HG02852 (cell line): ENCODE measurements around the gene TBL1X.

Source experiments
- ATAC-seq: cut with Tn5 transposase; IDR thresholded peaks from one replicate; pipeline ENCODE4 v1.9.1; 2021; ENCODE audit warnings: mild to moderate bottlenecking, moderate library complexity; ENCODE audit not compliant: unreplicated experiment

The TBL1X gene

GRCh38 chrX:9578083-9578779, 113.4 kb downstream of the TBL1X start:
- ATAC-seq = no peak

DNA sequence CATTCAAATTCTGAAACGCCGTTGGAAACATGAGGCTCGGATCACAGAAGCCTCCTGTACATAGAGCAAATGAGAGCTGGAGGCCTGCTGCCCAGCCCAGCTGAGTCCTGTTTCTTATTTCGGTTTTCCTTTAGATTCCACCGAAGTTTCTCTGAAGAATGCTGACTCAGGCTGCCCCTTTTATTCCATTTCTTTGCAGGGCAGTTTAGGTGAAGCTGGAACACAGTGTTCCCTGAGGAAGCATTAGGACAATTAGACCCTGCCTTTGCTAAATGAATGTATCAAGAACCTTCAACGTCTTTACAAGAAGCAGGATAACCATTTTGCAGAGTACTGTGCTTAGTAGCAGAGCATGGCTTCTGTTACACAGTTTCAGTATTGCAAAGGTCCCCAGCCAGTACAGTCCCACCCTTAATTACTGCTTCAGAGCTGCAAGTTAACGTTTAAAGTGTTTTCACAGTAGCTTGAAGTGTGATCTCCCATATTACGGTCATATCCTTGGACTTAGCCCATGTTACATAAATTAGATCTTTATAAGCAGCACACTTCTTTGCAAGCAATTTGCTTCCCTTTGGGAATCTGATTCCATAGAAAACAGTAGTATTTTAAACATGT, 117.0 kb downstream of the TBL1X start:
- no peak for ATAC-seq

- ATAC-seq = no peak
These were observed 118.1 kb downstream of the TBL1X start for GRCh38 chrX:9582956-9583355.

GRCh38 chrX:9586992-9587392, 122.1 kb downstream of the TBL1X start:
- no peak for ATAC-seq

- no peak for ATAC-seq
These were observed 122.8 kb downstream of the TBL1X start for GRCh38 chrX:9587642-9588041.

DNA sequence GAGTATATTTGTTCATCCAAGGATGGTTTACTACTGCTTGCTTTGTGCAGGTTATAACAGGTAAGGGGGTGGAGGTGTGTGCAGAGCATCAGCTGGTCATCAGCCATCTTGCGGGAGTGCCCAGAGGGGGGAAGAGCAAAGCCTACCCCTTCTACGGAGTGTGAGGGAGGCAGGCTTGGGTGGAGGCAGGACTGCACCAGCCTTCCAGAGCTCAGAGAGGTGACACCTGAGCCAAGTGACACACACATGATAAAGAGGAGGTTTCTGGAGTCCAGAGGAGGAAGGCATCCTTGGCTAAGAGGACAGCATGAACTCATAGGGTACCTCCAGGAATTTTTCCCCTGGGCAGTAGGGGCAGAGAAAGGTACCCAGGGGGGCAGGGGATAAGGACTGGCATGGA, 126.6 kb downstream of the TBL1X start:
- ATAC-seq = no peak

DNA sequence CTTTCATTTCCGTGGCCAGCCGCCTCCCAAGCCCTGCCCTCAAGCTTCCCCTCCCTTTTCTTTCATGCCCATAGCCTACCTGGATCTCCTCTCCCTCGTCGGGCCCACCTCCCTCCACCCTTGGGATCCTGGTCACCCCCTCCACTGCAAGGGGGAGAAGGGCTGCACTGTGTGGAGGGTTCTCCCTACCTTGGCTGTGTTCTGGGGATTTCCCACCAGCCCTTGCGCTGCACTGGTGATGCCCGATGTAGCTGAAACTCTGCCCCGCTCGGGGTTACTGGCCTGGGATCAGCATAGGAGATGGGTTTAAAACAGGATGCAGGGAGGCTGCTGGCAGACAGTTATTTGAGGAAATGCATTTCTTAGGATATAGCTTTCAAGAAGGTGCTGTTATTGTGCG, 128.9 kb downstream of the TBL1X start:
- ATAC-seq = no peak

DNA sequence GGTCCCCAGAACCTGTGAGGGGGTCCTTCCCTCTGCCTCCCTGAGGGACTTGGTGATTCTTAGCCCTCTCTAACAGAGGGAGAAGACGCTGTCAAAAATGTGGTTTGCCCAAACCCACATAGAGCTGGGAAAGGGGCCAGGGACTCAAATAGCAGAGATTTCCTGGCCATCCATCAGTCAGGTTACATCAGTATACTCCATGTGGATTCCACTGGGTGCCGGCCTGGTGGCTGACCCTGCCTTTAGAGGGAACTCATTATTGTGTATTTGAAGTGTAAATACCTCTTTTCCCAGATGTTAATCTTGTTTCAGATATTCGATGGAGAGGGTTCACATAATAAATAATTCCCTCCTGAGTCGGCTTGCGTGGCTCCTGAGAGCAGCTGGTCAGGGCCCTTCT, 130.3 kb downstream of the TBL1X start:
- ATAC-seq = no peak

- ATAC-seq = no peak
These were observed 132.0 kb downstream of the TBL1X start for GRCh38 chrX:9596837-9597236.

- no peak for ATAC-seq
These were observed 132.6 kb downstream of the TBL1X start for GRCh38 chrX:9597361-9598035.

DNA sequence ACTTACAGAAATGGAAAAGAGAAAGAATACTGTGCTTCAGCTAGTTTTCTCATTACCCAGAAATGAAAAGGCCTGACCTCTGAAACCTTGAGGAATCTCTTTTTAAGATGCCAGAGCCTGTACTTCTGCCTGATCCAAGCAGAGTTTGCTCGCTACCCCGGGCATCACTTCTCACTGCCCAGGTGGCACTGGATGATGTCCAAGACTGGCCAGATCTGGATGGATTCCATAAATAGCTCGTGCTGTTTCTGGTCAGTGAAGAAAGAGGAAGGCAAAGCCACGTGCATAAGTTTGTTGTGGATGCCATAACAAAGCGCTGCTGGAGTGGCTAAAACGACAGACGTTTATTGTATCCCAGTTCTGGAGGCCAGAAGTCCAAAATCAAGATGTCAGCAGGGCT, 133.5 kb downstream of the TBL1X start:
- ATAC-seq = no peak

GRCh38 chrX:9604111-9604907, 139.5 kb downstream of the TBL1X start:
- ATAC-seq = no peak

DNA sequence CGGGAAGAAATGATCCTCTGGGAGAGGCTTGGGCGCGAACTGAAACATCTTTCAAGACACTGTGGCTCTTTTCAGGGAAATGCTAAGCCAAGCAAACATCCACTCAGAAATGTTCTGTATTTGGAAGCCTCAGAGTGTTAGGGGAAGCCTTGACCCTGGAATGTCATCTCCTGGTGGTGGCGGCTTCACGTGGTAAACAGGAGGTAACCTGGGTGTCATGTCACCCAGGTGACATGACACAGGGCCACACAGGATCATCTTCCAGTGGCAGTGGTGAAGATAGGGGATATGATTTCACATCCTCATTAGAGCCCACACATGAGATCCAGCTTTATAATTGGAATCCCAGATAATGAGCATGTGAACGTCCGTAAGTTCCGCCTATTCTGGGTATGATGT, 140.0 kb downstream of the TBL1X start:
- ATAC-seq = no peak

- ATAC-seq = no peak
These were observed 140.6 kb downstream of the TBL1X start for GRCh38 chrX:9605484-9605883.

GRCh38 chrX:9606971-9607370, 142.1 kb downstream of the TBL1X start:
- ATAC-seq = no peak

- no peak for ATAC-seq
These were observed 144.6 kb downstream of the TBL1X start for GRCh38 chrX:9609499-9609898.

DNA sequence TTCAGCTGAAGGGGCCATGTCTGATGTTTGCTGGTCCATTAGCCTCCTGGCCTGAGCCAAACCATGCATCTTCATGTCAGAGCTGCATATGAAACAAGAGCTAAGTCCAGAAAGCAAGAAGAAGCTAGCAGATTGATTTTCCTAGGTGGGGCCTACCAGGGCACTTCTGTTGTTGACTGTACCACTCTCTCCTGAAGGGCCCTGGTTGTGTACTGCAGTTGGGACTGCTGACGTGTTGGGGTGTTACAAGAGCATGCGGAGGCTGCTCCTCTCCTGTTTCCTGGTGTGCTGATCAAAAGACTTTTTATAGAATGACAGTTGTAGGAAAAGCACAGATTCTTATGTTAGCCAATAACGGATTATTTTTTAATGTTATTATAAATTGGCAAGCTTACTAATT, 145.1 kb downstream of the TBL1X start:
- ATAC-seq = no peak

GRCh38 chrX:9610771-9611392, 146.0 kb downstream of the TBL1X start:
- no peak for ATAC-seq

DNA sequence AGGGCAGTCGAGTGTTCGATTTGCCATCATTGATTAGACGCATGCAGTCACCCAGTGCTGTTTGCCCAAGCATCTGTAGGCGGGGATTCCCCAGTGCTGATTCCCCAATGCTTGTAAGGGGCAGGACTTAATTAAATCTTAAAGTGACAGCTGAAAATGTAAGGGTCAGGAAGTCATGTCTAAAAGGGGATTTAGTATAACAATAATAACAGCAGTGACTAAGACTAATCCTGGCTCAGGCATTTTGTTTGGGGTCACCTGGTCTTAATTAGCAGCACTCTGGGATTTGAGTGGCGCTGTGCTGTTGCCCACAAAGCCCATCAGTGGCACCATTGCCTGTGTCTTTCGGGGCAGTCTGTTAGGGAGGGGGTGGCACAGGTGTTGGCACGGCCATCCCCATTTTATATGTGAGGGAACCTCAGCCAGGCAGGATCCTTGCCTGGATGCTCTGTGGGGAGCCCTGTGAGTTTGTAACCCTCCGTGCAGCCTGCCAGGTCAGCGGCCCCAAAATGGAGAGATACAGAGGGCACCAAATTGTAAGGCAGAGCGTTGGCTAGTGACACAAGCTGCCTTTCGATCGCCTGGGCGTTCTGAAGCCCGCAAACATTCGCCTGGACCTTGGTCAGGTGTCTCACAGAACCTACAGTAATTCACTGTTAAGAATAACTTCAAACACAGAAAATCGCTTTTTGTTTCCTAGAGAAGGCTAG, 146.7 kb downstream of the TBL1X start:
- ATAC-seq = no peak

- ATAC-seq = no peak
These were observed 147.3 kb downstream of the TBL1X start for GRCh38 chrX:9612146-9612505.

- ATAC-seq = no peak
These were observed 149.2 kb downstream of the TBL1X start for GRCh38 chrX:9614016-9614415.
